Middle frontal gyrus (tissue), 1 donor: ENCODE results near the gene ERBB4.

Experiments
- DNase-seq: peaks from one replicate; pipeline ENCODE4 v3.0.0-alpha.2; 2015; ENCODE audit warnings: low spot score; ENCODE audit errors: extremely low spot score

Gene ERBB4

DNA sequence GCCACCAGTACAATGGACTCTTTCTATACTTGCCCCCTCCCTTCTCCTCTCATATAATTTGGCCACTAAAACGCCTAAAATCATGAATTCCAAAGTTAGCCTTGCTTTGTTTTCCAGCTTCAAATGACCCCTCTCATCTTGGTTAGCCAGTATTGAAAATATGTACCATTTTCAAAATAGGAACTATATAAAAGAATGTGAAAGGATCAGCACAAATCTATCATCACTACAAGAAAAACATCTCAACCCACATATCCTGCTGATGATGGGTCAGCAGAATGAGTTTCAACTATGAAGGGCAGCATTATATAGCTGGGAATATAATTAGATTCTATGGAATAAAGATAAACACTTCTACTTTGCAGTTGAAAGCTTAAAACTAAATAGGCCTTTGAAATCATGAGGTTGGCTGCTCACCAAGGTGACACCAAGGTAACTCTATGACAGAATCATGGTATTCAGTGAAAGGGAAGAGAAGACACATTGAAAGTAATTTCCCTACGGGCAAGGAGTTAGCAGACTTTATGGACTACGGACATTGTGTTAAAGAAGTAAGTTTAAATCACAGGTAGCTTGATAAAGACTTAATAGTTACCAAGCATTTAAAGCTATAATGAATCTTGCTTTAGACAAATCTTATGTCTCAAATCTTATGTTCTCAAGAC lies 1109.2 kb downstream of the ERBB4 start:
- no peak for DNase-seq

- DNase-seq = no peak
These were observed 1112.4 kb downstream of the ERBB4 start for GRCh38 chr2:211426240-211426639.

GRCh38 chr2:211423018-211423417 lies 1115.6 kb downstream of the ERBB4 start:
- DNase-seq = no peak

- DNase-seq = no peak
These were observed 1121.1 kb downstream of the ERBB4 start for GRCh38 chr2:211417544-211417943.

GRCh38 chr2:211416373-211416772 lies 1122.2 kb downstream of the ERBB4 start:
- DNase-seq = no peak

DNA sequence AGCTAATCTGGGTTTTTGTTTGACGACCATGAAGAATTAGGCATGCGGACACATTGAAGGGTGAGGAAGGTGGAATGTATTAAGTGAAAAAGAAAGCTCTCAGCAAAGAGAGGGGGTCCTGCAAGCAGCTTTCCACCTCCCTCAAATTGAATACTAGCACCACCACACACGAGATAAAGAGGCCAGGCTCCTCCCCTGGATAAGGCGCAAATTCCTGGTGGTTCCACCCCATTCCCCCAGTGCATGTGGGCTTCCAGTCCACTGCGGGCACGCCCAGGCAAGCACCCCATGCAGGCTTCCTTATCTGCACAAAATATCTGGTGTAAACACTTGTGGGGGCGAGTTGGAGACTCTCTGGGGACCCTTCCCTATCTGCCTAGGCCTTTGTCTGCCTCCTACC lies 1124.9 kb downstream of the ERBB4 start:
- no peak for DNase-seq

GRCh38 chr2:211408483-211408891 lies 1130.1 kb downstream of the ERBB4 start:
- no peak for DNase-seq

DNA sequence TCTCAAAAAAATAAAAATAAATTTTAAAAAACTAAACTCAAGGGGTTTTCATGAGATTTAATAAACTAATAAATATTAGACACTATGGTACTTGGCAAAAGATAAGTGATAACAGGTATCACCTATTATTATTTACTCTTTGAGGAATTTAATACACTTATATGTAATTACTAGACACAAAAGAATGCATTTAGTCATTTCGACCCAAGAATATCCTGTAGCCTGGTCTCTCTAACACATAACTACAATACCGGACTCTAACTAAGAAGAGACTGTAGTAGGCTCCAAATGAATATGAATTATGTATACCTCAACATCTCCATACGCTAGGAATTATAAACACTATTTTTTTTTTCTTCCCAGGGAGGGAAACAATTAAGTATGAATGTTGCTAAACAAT lies 1131.5 kb downstream of the ERBB4 start:
- DNase-seq = no peak

DNA sequence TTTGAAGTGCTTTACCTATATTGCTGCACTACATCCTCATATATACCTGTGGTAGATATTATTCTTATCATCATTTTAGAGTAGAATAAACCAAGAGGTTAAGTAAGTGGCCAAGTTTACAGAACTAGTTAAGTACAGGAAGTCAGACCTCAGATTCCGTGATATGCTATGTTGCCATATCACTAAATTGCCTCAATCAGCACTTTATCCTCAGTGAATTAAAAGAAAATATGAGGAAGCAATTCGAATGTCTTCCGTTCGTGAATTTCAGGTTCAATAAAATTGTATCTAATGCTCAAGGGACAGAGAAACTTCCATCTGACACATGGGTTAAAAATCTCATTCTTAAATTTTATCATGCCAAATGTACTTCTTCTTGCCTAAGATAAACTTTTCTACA lies 1133.6 kb downstream of the ERBB4 start:
- no peak for DNase-seq

DNA sequence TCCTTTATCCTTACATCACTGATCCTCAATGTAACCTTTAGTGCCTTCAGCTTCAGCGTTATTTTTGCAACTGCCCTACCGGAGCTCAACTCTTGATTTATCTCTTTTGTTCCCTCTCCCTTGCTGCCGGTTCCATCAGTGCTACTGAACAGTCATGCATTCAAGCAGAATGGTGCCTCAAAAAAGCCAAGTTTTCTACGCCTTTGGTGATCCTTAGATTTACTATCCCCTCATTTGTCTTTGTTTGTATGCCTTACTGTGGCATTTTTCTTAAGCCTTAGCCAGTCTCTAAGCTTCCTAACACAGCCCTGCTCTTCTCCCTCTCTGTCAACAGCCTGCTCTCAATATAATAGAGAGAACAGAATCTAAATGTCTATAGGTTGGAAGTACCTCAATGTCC lies 1134.5 kb downstream of the ERBB4 start:
- no peak for DNase-seq

- DNase-seq = no peak
These were observed 1137.3 kb downstream of the ERBB4 start for GRCh38 chr2:211401328-211401727.

GRCh38 chr2:211397764-211398163 lies 1140.8 kb downstream of the ERBB4 start:
- no peak for DNase-seq

- no peak for DNase-seq
These were observed 1141.8 kb downstream of the ERBB4 start for GRCh38 chr2:211396815-211397214.

DNA sequence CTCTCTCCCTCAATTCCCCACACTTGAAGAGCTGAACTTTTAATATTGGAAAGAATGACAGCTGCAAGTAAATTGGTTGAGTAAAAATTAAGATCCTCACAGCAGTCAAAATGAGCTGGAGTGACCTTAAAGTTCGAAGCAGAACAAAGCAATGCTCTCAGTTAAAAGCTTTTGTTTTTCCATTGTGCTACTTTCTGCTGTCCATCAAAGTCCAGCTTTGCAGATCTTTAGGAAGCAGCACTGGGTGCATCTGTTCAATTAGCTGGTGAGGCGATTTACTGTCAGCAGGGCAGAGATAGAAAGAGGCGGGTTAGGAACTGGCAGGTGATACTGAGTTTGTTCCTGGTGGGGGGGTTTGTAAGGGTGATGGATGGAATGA lies 1147.4 kb downstream of the ERBB4 start:
- no peak for DNase-seq

DNA sequence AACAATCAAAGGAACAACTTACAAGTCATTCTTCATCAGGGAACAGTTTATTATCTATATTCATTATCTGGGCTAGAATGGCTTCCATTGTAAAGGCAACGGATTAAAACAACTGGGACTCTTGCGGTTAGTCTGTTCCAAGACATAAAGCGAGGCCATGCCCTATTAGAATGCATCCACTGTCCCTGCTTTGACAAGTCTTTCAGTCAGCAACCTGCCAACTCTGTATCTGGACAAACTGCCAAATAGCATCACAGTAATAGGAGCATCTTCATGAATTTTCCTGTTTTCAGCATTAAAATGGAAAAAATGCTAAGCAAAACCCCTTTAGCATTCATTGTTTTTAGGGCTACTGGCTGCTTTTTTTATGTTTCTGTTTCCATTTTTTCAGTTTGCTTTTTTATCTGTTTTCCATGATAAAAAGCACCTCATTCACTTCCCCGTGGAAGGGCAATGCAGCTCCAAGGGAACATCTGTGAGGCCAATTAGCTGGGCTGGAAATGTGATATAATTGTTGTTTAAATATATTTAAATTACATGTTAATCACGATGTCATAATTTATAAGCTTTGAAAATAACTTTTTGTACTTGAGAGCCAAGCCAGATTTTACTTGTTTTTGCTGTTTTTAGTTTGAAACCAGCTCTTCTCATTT lies 1147.9 kb downstream of the ERBB4 start:
- DNase-seq = peak; percentile 36

DNA sequence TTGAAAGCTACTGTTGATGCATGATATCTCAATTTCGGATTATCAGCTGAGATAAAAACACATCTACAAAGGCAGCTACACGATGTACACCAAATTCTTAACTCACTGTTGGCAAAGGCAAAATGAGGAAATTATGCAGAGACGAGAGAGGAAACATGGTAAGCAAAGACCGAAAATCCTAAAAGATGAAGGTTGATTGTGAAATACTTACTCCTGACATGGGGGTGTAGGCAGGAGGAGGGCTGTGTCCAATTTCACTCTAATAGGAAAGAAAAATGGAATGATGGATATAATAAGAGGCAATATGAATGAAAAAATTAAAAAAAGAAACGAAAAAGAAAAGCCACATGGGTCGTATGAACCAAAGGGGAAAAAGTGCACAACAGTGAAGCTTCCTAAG lies 1150.9 kb downstream of the ERBB4 start:
- DNase-seq = no peak

DNA sequence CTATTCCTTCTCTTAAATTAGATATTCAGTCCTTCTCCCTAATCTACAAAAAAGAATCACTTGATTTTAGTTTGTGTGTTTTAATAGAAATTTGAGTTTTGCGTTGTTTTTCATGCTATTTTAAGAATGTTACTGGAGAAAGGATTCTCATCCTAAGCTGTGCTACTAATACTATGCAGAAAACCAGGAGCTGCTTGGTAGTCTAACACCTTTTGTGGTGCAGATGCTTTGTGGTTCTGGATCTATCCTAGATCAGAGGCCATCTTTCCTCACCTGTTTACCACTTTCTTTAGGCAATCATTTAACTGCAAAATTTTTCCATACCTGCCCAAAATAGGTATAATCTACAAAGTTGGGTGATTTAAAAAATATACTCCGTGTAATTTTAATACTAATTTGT lies 1158.6 kb downstream of the ERBB4 start:
- no peak for DNase-seq

DNA sequence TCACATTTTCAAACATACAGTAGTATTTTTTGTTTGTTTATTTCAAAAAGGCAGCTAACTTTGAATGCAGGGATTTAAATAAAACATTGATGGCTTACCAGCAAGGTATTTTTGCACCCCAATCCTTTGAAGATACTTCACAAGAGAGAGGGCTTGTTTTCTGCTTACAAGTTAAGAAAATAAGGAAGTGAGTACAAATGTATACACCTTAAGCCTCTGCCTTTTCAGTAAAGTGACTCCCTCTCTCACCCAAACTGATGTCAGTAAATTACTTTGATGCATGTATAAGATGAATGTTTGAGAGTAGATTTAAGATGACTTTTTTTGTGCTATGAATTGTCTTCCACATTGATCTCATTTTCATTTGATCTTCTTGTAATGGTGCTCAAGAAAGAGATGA lies 1162.2 kb downstream of the ERBB4 start:
- DNase-seq = no peak

DNA sequence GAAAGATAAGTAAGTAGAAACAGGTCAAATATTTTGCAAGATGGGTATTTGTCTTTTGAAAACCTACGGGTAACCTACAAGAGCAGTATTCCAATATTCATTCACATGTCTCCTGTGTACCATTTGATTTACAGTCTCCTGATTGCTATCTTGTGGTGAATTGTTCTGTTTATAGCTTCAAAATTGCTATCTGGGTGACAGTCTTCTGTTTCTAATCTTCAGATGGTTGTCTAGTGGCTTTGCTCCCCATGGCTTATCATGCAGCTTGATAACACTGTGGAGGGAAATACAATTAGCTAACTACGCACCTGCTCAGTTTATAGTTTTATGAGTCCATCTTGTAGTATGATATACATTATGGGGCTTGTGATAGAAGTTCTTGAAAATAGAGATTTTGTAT lies 1165.4 kb downstream of the ERBB4 start:
- no peak for DNase-seq

GRCh38 chr2:211371465-211371864 lies 1167.1 kb downstream of the ERBB4 start:
- no peak for DNase-seq

DNA sequence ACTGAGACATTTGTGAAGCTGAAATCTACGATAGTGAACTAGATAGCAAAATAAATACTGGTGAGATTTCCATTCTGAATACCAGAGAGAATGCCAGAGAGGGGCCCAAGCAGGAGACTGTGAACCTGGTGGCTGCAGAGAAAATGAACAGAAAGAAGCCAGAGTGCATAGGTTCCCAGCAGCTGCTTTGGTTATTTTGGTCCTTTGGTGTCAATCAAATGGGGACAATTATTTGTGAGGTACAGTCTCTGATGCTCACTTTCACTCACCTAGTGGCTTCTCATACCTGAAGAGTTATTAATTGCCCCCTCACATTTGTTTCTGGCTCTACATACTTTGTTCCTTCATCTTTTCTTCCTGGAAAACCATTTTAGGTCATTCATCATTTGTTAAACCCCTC lies 1170.1 kb downstream of the ERBB4 start:
- DNase-seq = no peak

- no peak for DNase-seq
These were observed 1170.9 kb downstream of the ERBB4 start for GRCh38 chr2:211367711-211368110.

DNA sequence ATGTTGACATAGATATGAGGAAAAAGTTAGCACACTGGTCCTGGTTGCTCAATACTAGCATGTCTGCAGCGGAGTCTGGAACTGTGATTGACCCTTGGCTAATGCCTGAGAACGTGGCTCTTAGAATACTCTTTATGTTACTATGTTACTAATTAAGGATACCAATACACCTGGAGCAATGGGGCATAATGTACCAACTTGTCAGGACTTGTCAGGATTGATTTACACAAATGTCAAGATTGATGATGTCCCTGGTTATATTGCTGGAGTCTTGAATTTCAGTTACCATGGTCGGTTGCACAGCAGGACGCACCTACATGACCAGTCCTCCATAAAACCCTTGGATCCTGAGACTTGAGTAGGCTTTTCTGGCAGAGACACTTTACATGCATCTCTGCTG lies 1171.3 kb downstream of the ERBB4 start:
- DNase-seq = no peak
